Uterus (tissue), 2 donors: ENCODE measurements around the gene SUSD3.

ENCODE experiments used
- POLR2A ChIP-seq, 2 donors: fragments of 450-650 bp; IDR thresholded peaks; one replicate each; pipeline ENCODE4 v1.6.1; 2016; ENCODE audit warnings: antibody characterized with exemption in 2 of 2, mild to moderate bottlenecking in 1 of 2, moderate library complexity in 1 of 2
- TF ChIP-seq, protein P1 (sequence below), 4 experiments: fragments of 200-600 bp in 2 of 4; fragments of 450-650 bp in 2 of 4; sonication (generic) in 2 of 4; IDR thresholded peaks; one replicate each; pipeline ENCODE4 v1.5.1; 2016 to 2019; ENCODE audit warnings: antibody characterized with exemption in 4 of 4, mild to moderate bottlenecking in 2 of 4, moderate library complexity in 1 of 4

DNA sequence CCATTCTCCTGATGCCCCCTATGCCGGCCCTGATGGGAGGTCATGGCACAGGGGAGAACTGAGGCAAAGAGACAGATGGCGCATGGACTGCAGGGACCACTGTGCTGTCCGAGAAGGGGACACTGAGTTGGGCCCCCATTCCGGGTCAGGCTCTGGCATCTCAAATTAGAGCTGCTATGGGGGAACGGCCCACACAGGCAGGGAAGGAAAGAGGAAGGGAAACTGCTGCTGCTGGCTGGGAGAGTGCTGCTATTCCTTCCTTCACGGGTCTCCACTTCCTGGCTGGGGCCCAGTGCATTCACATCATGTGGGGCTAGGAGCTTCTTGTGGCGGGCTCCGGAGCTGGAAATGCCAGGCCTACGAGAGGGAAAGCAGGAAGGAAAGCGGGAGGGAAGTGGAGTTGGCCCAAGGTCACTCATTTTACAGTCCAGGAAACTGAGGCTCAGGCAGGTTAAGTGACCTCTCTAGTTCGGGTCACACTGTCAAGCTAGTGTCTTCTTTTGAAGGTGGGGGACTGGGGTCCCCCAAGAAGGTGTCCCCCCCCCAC is 36.2 kb downstream of the SUSD3 start:
- TF ChIP-seq, protein P1, sequence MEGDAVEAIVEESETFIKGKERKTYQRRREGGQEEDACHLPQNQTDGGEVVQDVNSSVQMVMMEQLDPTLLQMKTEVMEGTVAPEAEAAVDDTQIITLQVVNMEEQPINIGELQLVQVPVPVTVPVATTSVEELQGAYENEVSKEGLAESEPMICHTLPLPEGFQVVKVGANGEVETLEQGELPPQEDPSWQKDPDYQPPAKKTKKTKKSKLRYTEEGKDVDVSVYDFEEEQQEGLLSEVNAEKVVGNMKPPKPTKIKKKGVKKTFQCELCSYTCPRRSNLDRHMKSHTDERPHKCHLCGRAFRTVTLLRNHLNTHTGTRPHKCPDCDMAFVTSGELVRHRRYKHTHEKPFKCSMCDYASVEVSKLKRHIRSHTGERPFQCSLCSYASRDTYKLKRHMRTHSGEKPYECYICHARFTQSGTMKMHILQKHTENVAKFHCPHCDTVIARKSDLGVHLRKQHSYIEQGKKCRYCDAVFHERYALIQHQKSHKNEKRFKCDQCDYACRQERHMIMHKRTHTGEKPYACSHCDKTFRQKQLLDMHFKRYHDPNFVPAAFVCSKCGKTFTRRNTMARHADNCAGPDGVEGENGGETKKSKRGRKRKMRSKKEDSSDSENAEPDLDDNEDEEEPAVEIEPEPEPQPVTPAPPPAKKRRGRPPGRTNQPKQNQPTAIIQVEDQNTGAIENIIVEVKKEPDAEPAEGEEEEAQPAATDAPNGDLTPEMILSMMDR (IDR thresholded peaks at IDR 0.05): no peak
- TF ChIP-seq POLR2A (IDR thresholded peaks at IDR 0.05): no peak
